Fibroblast of mammary gland (primary cell): ENCODE data around the gene TMEM175.

ENCODE experiments used
- DNase-seq: peaks from one replicate; pipeline ENCODE4 v3.0.0-alpha.2; 2010; ENCODE audit warnings: low read depth
- H3K4me3 ChIP-seq: 2 replicates; pipeline ENCODE4 v1.5.1; 2011; ENCODE audit warnings: low read depth, mild to moderate bottlenecking, low read length, moderate library complexity; ENCODE audit not compliant: control insufficient read depth
- CTCF ChIP-seq: conservative IDR thresholded peaks from 2 replicates; pipeline ENCODE4 v1.5.1; 2011; ENCODE audit warnings: low read depth, low read length, inconsistent platforms; ENCODE audit not compliant: control insufficient read depth, insufficient read depth

Gene TMEM175

GRCh38 chr4:886244-886643, 46.0 kb upstream of the TMEM175 start:
- no peak for DNase-seq
- TF ChIP-seq CTCF = no peak
- no peak overlapping the region for H3K4me3 ChIP-seq

- no peak overlapping the region for H3K4me3 ChIP-seq
- DNase-seq = no peak
- TF ChIP-seq CTCF = no peak
Measured at GRCh38 chr4:887034-887763, 45.1 kb upstream of the TMEM175 start.

GRCh38 chr4:888029-888428, 44.2 kb upstream of the TMEM175 start:
- DNase-seq = no peak

GRCh38 chr4:889516-889915, 42.7 kb upstream of the TMEM175 start:
- no peak for DNase-seq
- TF ChIP-seq CTCF = no peak
- no peak overlapping the region for H3K4me3 ChIP-seq

More at GRCh38 chr4:888029-888428, 44.2 kb upstream of the TMEM175 start:
- H3K4me3 ChIP-seq = no peak overlapping the region
- TF ChIP-seq CTCF = no peak

GRCh38 chr4:890036-890695, 42.1 kb upstream of the TMEM175 start:
- H3K4me3 ChIP-seq = no peak overlapping the region
- no peak for DNase-seq
- TF ChIP-seq CTCF = no peak

- peak; percentile 12 for DNase-seq
- no peak for TF ChIP-seq CTCF
- no peak overlapping the region for H3K4me3 ChIP-seq
Measured at GRCh38 chr4:891747-892146, 40.5 kb upstream of the TMEM175 start.
